ENCODE results near the gene ALOX12.

Gene ALOX12

GRCh38 chr17:7056386-7056785 is 60.5 kb downstream of the ALOX12 start:
- Mint-ChIP-seq H3K27ac (no peak overlapping the region), H3K36me3 (no peaks in the 10 kb centered on the region), H3K4me1 (peaks cover 10 to 21% of the 10 kb centered on the region in 2 donors), H3K4me3 (no peak overlapping the region), H3K9me3 (no peaks in the 10 kb centered on the region), H3K27me3 (peaks cover 11 to 15% of the 10 kb centered on the region in 2 donors)
- DNase-seq, result no peak
- ATAC-seq (replicated peaks), result no peak

- no peak for DNase-seq
- Mint-ChIP-seq H3K27me3 (peaks cover 18 to 35% of the 10 kb centered on the region in 2 donors), H3K4me1 (peaks cover 8 to 15% of the 10 kb centered on the region in 2 donors), H3K9me3 (no peaks in the 10 kb centered on the region), H3K4me3 (no peak overlapping the region), H3K27ac (peak overlapping the region; percentile 7), H3K36me3 (no peaks in the 10 kb centered on the region)
- ATAC-seq (replicated peaks), result no peak
These were observed 63.1 kb downstream of the ALOX12 start for GRCh38 chr17:7058831-7059447.

All from stimulated activated naive B cell treated with anti-CD40 and anti-IgM and Interleukin-4, amounts not matched to agents 10 μg/mL and 1 μg/mL and 100 μg/mL, for 72 hours (primary cell).